GM12873 (cell line): ENCODE data around the gene THAP9.

Experiments
- TF ChIP-seq, protein P1 (sequence below): IDR thresholded peaks from 2 replicates; pipeline ENCODE4 v1.5.1; 2012; ENCODE audit warnings: low read depth, mild to moderate bottlenecking, moderate library complexity, low read length, control low read depth; ENCODE audit not compliant: insufficient read depth; ENCODE audit errors: missing control alignments

The THAP9 gene

DNA sequence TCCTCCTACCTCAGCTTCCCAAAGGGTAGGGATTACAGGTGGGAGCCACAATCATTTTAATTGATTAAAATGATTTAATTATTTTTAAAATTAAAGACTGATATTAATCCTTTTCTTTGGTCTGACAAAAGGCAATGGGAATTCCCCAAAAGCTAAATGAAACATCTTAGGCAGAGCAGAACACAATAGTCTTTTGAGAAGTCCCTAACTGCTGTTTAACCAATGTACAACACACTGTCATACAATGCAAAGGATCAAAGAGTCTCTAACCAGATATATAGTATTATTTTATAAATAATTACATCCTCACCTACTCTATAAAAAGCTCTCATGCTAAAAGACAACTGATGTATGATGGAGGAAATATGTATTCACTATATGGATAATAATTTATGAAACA is 47.0 kb downstream of the THAP9 start:
- TF ChIP-seq, protein P1, sequence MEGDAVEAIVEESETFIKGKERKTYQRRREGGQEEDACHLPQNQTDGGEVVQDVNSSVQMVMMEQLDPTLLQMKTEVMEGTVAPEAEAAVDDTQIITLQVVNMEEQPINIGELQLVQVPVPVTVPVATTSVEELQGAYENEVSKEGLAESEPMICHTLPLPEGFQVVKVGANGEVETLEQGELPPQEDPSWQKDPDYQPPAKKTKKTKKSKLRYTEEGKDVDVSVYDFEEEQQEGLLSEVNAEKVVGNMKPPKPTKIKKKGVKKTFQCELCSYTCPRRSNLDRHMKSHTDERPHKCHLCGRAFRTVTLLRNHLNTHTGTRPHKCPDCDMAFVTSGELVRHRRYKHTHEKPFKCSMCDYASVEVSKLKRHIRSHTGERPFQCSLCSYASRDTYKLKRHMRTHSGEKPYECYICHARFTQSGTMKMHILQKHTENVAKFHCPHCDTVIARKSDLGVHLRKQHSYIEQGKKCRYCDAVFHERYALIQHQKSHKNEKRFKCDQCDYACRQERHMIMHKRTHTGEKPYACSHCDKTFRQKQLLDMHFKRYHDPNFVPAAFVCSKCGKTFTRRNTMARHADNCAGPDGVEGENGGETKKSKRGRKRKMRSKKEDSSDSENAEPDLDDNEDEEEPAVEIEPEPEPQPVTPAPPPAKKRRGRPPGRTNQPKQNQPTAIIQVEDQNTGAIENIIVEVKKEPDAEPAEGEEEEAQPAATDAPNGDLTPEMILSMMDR, result no peak

DNA sequence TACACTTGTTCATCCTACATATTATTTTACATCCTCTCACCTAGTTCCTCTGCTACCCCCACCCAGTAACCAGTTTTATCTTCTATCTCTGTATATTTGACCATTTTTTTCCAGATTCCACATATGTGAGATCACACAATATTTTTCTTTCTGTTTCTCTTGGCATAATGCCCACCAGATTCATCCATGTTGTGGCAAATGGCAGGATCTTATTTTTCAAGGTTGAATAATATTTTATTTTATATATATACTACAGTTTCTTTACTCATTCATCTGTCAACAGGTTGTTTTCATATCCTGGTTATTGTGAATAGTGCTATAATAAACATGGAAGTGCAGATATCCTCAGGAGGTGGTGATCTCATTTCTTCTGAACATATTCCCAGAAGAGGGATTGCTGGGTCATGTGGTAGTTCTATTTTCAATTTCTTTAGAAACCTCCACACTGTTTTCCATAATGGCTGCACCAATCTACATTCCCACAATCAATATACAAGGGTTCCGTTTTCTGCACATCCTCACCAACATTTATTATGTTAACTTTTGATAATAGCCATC is 48.2 kb downstream of the THAP9 start:
- TF ChIP-seq, protein P1, result no peak

DNA sequence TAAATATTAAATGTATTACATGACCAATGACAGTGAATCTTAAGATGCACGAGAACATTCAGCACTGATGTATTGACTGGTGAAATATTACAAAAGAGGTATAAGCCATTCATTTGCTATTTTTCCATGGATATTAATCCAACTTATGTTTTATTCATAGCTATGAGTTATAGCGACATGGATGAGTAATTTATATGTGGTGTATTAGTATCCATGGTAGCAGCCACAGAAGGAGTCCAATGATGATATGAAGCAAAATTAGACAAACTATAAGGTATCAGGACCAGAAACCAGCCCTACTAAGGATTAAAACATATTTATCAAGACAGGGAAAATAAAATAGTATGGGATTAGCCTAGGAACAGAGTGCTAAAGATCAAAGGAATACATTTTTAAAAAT is 50.7 kb downstream of the THAP9 start:
- TF ChIP-seq, protein P1, result no peak

DNA sequence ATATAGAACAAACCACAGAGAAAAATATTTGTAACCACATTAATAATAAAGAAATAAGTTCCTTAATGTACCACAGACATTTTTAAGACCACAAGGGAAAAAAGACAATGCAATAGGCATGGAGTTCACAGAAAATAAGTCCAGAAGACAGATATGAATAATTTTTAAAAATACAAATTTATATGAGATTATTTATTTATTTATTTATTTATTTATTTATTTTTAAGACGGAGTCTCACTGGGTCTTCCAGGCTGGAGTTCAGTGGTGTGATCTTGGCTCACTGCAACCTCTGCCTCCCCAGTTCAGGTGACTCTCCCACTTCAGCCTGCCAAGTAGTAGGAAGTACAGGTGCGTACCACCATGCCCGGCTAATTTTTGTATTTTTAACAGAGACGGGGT is 53.7 kb downstream of the THAP9 start:
- TF ChIP-seq, protein P1, result no peak

DNA sequence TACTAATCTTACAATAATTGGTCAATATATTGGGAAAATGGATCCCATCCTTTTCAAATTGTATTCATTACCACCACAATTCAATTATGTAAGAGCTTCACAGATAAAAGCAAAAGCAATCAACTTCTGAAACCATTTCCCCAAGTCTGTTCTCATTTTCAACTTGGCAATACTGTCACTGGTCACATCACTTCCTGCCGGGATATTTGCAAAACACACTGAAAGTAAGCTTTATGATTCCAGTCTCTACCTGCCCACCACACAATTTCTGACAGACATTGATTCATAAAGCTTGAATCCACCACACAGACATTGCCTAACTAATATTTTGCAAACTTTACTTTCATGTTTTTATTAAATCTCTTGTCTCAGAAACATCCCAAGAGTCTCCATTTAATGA is 56.5 kb downstream of the THAP9 start:
- TF ChIP-seq, protein P1, result no peak

DNA sequence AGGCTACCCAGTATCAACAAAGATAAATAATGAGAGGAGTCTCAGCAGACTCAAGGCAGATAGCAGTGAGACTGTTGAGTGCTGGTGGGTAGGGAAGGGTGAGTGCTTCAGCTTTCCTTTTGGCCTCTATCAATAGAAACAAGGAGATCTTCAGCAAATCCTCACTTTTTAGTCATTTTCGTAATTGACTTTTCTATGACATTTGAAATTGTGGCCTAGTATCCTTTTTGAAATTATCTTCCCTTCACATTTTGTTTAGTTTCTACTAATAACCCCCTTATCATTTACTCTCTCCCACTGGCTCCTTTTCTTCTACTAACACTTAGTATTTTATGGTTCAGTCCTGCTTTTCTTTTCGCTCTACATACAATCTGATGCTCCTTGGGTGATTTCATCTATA is 65.2 kb downstream of the THAP9 start:
- TF ChIP-seq, protein P1, result no peak

DNA sequence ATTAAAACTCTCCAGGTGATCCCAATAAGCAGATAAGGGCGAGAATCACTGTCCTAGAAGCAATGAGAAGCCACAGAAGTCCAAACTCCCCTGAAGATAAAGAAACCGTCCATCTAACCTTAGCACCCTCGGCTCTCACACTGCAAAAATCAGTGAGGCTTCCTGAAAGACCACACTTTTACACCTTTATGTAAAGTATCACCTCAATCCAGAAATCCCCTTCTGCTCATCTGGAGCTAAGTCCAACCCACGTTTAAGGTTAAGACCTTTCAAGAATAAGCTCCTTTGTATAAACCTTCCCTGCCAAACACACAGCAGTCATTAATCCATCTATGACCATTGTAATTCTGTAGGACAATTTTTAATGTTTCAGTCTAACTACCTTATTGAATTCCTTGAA is 68.4 kb downstream of the THAP9 start:
- TF ChIP-seq, protein P1, result no peak
